GM12873 (cell line): ENCODE data around the gene MGST3.

Source experiments
- TF ChIP-seq, protein P1 (sequence below): IDR thresholded peaks from 2 replicates; pipeline ENCODE4 v1.5.1; 2012; ENCODE audit warnings: low read depth, mild to moderate bottlenecking, moderate library complexity, low read length, control low read depth; ENCODE audit not compliant: insufficient read depth; ENCODE audit errors: missing control alignments

MGST3 gene

DNA sequence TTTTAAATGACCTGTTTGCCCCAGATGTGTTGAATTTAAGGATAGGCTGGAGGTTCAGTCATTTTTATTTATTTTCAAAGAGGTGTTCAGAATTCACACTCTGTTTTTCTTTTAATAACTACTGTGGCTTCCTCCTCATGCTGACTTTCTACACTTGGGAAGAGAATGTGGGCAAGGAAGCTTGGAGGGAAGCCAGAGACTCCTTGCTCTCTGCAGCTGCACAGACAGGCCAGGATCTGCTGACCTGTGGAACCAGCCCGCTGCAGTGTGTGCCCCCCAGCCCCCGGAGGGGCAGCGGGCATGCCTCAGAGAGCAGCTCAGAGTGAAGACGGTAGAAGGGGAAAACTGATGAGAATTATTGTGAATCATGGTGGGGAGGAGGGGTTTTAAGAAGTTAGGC is 16.9 kb downstream of the MGST3 start:
- TF ChIP-seq, protein P1, sequence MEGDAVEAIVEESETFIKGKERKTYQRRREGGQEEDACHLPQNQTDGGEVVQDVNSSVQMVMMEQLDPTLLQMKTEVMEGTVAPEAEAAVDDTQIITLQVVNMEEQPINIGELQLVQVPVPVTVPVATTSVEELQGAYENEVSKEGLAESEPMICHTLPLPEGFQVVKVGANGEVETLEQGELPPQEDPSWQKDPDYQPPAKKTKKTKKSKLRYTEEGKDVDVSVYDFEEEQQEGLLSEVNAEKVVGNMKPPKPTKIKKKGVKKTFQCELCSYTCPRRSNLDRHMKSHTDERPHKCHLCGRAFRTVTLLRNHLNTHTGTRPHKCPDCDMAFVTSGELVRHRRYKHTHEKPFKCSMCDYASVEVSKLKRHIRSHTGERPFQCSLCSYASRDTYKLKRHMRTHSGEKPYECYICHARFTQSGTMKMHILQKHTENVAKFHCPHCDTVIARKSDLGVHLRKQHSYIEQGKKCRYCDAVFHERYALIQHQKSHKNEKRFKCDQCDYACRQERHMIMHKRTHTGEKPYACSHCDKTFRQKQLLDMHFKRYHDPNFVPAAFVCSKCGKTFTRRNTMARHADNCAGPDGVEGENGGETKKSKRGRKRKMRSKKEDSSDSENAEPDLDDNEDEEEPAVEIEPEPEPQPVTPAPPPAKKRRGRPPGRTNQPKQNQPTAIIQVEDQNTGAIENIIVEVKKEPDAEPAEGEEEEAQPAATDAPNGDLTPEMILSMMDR, result no peak

DNA sequence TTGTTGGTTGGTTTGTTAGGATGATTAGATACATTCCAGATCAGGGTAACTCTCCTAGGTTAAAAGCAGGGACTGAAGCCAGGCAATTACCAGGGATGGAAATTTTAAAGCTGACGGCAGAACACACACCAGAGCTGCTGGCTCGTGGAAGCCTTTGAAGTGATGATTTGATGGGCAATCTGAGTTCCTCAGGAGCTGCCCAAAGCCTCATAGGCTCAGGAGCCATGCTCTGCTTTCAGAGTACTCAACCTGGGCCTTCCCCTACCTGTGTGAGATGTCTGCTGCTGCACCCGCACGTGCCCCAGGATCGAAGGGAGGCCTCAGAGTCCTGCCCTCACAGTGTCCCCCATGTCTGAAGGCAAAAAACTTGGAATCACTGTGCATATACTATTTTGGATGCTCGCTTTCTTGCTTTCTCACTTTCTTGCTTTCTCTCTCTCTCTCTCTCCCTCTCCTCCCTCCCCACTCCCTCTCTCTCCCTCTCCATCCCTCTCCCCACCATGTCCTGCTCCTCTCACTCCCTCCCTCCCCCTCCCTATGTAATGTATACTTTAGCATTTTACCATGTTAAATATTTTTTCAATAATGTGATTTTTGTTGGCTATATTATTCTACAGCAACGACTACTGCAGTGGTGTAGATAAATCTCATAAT is 18.0 kb downstream of the MGST3 start:
- TF ChIP-seq, protein P1, result no peak

DNA sequence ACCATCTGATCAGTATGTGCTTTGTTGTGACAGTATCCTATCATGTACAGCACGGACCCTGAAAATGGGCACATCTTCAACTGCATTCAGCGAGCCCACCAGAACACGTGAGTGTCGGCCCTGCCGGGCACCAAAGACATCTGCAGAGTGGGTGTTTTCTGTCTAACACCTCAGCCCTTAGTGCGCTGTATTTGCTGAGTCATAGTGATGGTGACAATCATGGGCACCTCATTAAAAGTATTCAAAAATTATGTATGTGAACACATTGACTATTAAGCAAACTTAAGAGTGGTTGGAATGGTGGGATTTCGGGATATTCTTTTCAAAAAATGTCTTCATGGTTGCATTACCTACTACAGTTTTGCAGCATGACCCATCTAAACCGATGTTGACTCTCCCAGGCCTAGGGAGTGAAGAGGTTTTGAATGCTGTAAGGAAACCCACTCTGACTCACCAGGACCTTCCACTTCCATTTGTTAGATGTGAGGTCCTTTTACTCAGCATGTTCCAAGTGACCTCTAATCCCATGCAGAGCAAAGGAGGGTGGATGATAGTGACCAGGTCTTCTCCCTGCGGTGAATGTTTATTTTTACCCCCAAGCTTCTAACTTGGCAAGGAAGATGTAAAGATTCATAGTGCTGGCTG is 20.1 kb downstream of the MGST3 start:
- TF ChIP-seq, protein P1, result no peak

DNA sequence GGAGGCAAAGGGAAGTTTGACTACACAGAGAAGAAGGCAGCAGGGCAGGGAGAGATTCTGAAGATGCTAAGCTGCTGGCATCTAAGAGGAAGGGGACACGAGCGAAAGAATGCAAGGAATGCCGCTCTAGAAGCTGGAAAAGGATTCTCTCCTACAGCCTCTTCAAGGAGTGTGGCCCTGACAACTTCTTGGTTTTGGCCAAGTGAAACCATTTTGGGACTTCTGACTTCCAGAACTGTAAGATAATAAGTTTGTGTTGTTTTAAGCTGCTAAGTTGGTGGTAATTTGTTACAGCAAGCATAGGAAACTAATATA is 28.5 kb downstream of the MGST3 start:
- TF ChIP-seq, protein P1, result no peak

DNA sequence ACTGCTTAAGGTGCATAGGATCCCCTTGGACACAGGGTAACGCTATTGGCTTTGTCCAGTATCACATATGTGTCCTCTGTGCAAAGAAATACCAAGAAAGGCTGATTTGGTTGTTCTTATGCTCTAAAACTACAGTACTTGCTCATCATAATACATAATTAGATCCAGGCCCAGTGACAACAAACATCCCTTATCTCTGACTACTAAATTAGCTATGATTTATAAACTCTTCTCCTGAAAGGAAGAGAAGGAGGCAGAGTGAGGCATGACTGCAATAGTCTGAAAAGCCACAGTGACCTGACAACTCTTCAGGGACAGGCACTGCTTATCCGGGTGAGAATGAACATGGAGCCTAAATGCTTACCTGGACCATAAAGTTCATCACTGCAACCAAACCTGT is 30.7 kb downstream of the MGST3 start:
- TF ChIP-seq, protein P1, result no peak

DNA sequence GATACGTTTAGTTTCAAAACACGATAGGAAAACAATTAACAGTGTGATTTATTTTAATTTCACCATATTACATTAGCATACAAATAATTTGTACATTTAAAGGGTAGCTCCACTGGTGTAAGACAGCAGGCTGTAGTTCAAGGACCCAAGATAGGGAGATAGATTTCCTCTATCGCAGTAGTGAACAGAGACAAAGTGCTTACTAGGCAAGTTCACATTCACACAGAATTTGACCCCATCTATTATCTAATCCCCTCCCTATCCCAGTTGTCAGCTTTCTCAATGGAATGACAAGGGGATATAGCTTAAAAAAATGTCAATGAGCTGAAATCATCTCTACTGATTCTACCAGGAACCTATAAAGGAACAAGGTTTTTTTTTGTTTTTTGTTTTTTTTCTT is 31.2 kb downstream of the MGST3 start:
- TF ChIP-seq, protein P1, result no peak

DNA sequence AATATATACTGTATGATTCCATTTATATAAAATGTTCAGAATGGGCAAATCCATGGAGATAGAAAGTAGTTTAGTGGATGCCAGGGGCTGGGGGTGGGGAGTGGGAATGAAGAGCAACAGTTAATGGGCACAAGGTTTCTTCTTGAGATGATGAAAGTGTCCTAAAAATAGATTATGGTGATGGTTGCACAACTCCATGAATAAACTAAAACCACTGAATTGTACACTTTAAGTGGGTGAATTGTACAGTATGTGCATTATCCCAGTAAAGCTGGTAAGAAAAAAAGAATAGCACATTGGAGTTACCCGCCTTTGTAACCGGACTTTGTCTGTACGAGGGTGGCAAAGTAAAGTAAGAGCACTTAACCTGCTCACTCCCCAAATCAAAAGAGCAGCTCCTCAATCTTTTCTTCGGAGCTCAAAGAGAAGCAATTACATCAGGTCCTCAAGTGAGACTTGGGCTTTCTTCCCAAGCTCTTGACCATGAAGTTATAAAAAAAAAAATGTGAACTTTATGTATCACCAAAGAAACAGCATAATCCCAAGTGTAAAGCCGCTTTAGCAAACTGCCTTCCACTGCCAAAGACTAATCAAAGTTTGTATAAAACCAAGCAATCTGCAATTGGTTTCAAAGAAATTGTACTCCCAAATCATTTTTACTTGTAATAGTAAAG is 35.3 kb downstream of the MGST3 start:
- TF ChIP-seq, protein P1, result no peak
